ENCODE results near the gene SSNA1.

The SSNA1 gene

GRCh38 chr9:137168904-137169856, 19.3 kb upstream of the SSNA1 start:
- Histone ChIP-seq H3K4me1 (no peaks in the 10 kb centered on the region), H3K36me3 (replicated peaks) (no peaks in the 10 kb centered on the region), H3K27me3 (ENCODE audit: low read depth) (peaks cover 46% of the 10 kb centered on the region), H3K9me3 (no peaks in the 10 kb centered on the region), H3K4me3 (no peak overlapping the region)
- no peak for DNase-seq (ENCODE audit: low spot score in 2 of 2)
- in situ Hi-C loops (cut with MboI; ENCODE audit: low sequenced_read_pairs): no loop called here

DNA sequence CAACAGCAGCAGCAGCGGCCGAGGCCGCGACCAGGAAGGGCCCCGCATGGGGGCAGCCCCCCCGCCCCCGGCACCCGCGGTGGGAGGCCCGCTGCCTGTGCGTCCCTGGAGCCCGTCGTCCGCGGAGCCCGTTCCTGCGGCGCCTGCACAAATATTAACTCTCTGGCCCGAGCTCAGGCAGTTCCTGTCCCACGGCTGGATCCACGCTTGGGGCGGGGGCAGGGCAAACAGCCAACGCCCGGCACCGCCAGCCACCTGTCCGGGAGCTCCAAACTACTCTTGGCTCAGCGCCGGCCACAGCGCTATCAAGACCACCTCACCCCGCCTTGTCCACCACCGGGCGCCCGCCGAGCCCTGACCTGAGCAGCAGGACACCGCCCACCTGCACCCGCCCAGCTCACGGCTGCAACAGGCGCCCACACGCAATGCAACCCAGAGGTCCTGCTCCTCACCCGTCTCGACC, 18.5 kb upstream of the SSNA1 start, which contains the start of gene LRRC26:
Gene LRRC26, minus strand, starts transcription at position 156 of the 463 bp plus-strand sequence. Its CDS starts 108 bp downstream, at position 48.
- Histone ChIP-seq H3K4me3 (no peak within 1 kb of the TSS), H3K4me1 (no peaks in the 10 kb centered on the region), H3K27me3 (ENCODE audit: low read depth) (peaks cover 45% of the 10 kb centered on the region)

DNA sequence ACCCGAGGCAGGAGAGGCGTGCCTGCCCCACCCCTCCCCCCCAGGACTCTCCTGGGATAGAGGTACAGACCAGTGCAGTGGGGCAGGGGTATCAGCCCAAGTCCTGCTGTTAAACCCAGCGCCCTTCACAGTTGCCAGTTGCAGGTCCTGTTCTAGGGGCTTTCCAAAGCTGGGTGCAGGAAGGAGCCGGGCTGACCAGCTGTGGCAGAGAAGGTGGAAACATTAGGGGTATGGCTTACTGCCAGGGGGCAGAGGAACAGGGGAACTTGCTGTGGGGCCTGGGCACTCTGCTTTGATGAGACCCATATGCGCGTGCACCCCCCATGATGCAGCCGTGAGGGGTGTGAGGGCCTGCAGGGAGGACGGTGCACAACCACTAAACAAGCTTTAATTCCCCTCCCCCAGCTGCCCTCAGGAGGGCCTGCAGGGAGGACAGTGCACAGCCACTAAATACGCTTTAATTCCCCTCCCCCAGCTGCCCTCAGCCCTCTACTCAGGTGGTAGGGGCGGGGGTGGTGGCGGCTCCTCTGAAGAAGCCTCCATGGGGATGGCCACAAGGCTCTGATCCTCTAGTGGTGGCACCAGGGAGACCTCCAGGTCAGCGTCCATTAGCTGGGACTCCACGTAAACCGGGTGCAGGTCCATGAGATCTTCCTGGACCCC, 17.9 kb upstream of the SSNA1 start:
- Histone ChIP-seq H3K9me3 (no peaks in the 10 kb centered on the region), H3K36me3 (replicated peaks) (no peaks in the 10 kb centered on the region), H3K4me1 (no peaks in the 10 kb centered on the region), H3K4me3 (no peak overlapping the region), H3K27me3 (ENCODE audit: low read depth) (peaks cover 38% of the 10 kb centered on the region)
- DNase-seq (ENCODE audit: low spot score in 2 of 2): no peak
- in situ Hi-C loops (cut with MboI; ENCODE audit: low sequenced_read_pairs): no loop called here

More for the DNA sequence above, 18.5 kb upstream of the SSNA1 start, which contains the start of gene LRRC26:
- no peak for DNase-seq (ENCODE audit: low spot score in 2 of 2)
- in situ Hi-C loops (cut with MboI; ENCODE audit: low sequenced_read_pairs): no loop called here
- H3K36me3 ChIP-seq (replicated peaks): no peaks in the 10 kb centered on the region
- H3K9me3 ChIP-seq: no peaks in the 10 kb centered on the region

- no peak for DNase-seq (ENCODE audit: low spot score in 2 of 2)
- Histone ChIP-seq H3K4me3 (no peak overlapping the region), H3K9me3 (no peaks in the 10 kb centered on the region), H3K27me3 (ENCODE audit: low read depth) (peaks cover 31% of the 10 kb centered on the region), H3K4me1 (no peaks in the 10 kb centered on the region), H3K36me3 (replicated peaks) (no peaks in the 10 kb centered on the region)
- in situ Hi-C loops (cut with MboI; ENCODE audit: low sequenced_read_pairs): no loop called here
Observed at GRCh38 chr9:137171149-137171900, 17.2 kb upstream of the SSNA1 start.

DNA sequence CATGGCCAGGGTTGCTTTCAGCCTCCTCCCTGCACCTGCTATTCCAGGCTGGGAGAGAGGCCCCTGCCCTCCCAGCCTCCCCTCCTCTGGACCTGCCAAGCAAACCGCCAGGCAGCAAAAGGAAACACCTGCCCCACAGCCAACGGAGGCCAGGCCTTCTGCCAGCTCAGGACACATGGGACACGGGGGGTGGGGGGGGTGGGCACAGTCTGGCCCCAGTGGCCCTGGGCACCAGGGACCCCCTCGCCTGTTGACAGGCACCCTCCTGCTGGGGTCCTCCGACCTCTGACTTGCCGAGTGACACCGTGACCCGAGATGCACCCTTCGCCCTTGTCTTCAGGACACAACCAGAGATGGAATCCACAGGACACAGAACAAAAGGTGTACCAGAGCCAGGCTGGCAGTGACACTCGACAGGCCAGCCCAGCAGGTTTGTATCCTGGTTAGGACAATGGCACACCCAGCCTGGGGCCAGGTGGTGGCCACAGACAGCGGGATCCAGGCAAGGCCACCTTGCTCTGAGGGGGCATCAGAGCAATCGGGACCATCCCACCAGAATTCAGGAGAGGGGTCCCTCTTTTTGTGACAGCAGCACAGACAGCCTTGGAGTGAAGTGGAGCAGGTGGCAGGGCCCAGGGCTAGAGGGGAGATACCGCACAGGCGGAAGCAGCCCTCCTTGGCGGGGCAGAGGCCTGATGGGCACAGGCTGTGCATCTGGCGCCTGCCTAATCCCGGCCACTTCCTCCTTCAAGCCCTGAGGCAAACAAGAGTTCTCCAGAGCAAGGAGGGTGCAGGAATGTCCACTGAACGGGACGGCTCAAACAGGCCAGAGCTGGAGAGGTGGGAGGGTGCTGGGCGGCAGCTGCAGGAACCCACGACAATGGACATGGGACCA, 15.3 kb upstream of the SSNA1 start:
- H3K9me3 ChIP-seq: no peaks in the 10 kb centered on the region
- no peaks in the 10 kb centered on the region for H3K36me3 ChIP-seq (replicated peaks)
- no peak overlapping the region for H3K4me3 ChIP-seq
- peaks cover 15% of the 10 kb centered on the region for H3K27me3 ChIP-seq (ENCODE audit: low read depth)
- no peak for DNase-seq (ENCODE audit: low spot score in 2 of 2)
- no peaks in the 10 kb centered on the region for H3K4me1 ChIP-seq
- in situ Hi-C loops (cut with MboI; ENCODE audit: low sequenced_read_pairs): no loop called here

DNA sequence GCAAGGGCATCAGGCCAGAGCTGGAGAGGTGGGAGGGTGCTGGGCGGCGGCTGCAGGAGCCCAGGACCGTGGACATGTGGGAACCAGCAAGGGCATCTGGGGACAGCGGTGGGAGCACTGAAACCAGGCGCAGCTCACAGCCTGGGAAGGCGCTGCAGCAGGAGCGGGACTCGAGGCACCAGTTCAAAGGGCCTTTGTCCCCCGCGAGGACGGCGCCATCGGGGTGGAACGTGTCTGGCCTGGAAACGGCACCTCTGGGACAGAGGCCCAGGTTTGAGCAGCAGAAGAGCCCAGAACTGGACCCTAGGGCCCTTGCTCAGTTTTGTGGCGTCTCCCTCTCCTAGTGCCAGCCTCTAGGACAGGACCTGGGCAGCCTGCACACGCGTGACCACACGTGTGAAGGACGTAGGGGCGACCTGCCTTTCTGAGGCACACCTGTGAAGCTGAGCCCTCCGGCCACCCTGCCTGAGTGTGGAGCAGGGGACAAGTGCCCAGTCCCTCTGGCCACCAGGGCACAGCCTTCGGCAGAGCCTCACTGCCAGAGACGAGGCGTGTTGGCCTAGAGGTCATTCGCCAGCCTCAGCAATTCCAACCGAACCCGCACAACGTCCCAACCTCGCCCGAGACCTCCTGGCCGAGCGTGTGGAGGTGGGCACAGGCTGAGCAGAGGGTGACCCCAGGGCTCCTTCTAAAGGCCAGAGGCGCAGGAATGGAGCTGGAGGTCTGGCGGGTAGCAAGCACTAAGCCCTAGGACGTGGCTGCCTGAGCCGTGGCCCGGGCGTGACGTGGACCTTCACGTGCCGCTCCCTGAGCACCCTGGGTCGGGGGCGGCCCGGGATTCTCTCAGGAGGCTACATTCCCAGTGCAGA, 14.4 kb upstream of the SSNA1 start:
- no peak overlapping the region for H3K4me3 ChIP-seq
- H3K27me3 ChIP-seq (ENCODE audit: low read depth): peaks cover 8% of the 10 kb centered on the region

GRCh38 chr9:137174722-137175293, 13.7 kb upstream of the SSNA1 start:
- H3K4me3 ChIP-seq: no peak overlapping the region

More for the DNA sequence above, 14.4 kb upstream of the SSNA1 start:
- H3K9me3 ChIP-seq: no peaks in the 10 kb centered on the region
- H3K36me3 ChIP-seq (replicated peaks): no peaks in the 10 kb centered on the region
- DNase-seq (ENCODE audit: low spot score in 2 of 2): no peak
- no peaks in the 10 kb centered on the region for H3K4me1 ChIP-seq
- in situ Hi-C loops (cut with MboI; ENCODE audit: low sequenced_read_pairs): no loop called here

DNA sequence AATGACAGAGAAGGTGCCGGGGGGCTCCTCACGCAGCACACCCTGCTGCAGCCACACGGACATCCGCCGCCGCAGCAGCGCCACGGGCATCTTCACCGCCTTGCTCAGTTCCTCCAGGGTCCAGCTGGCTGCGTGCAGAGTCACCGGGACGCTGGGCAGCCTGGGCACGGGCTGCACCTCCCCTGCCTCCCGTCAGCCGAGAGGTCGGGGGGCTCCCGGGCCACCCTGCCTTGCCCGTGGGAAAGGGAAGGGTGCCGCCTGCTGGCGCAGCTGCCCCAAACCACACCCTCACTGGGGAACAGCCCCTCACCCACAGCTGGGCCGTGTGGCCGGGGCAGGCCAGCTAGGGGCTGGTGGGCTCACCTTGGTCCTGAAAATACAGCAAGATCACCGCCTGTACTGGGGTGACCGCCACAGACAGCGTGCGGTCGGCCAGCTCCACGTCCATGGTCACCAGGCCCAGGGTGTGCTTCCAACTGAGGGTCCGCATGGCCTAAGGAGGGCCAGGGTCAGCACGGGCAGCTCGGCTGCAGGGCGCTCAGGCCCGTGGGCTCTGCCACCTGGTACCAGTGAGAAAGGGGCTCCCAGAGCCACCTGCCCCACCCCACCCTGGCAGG, 13.0 kb upstream of the SSNA1 start:
- Histone ChIP-seq H3K9me3 (no peaks in the 10 kb centered on the region), H3K4me3 (no peak overlapping the region), H3K27me3 (ENCODE audit: low read depth) (no peaks in the 10 kb centered on the region), H3K4me1 (no peaks in the 10 kb centered on the region), H3K36me3 (replicated peaks) (peaks cover 10% of the 10 kb centered on the region)
- DNase-seq (ENCODE audit: low spot score in 2 of 2): no peak
- in situ Hi-C loops (cut with MboI; ENCODE audit: low sequenced_read_pairs): no loop called here

More at GRCh38 chr9:137174722-137175293, 13.7 kb upstream of the SSNA1 start:
- in situ Hi-C loops (cut with MboI; ENCODE audit: low sequenced_read_pairs): no loop called here
- no peaks in the 10 kb centered on the region for H3K9me3 ChIP-seq
- no peaks in the 10 kb centered on the region for H3K4me1 ChIP-seq
- H3K27me3 ChIP-seq (ENCODE audit: low read depth): peaks cover under 1% of the 10 kb centered on the region
- peaks cover 3% of the 10 kb centered on the region; the same call in 1 of the 2 replicates for H3K36me3 ChIP-seq (replicated peaks)
- no peak for DNase-seq (ENCODE audit: low spot score in 2 of 2)

DNA sequence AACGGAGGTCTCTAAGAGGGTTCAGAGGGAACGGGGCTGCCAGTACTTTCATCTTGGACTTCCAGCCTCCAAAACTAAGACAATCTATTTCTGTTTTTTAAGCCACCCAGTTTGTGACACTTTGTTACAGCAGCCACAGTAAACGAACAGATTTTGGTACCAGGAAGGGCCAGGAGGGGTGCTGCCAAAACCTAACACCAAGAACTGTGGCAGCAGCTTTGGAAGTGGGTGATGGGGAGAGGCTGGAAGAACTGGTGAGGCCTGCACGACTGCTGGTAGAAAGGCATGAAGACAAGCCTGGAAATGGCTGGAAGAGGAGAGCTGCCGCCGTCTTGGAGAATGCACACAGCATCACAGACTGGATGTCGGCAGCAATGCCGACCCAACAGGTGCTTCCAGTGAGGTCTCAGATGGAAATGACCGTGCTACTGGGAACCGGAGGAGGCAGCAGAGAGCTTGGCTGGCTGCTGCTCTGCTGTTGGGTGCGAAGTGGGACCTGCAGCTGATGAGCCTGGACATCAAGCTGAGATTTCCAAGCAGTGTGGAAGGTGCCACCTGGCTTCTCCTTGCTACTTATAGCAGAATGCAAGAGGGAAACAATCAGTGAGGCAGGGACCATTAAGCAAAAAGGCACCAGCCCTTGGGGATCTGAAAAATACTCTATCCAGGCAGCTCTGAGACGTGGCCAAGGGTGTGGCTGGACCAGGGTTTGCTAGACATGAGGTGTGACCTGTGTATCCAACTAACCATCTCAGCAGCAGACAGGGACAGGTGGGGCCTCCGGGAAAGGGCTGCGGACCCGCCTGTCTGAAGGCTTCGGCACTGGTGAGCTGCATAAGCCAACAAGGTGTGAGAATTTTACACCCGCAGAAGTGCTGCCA, 11.9 kb upstream of the SSNA1 start:
- no peaks in the 10 kb centered on the region for H3K4me1 ChIP-seq
- H3K4me3 ChIP-seq: no peak overlapping the region
- peaks cover 19% of the 10 kb centered on the region for H3K36me3 ChIP-seq (replicated peaks)
- no peaks in the 10 kb centered on the region for H3K9me3 ChIP-seq
- H3K27me3 ChIP-seq (ENCODE audit: low read depth): no peaks in the 10 kb centered on the region
- peak; percentile 33 to 60 for DNase-seq (ENCODE audit: low spot score in 2 of 2)
- in situ Hi-C loops (cut with MboI; ENCODE audit: low sequenced_read_pairs): no loop called here

- no peak overlapping the region for H3K4me3 ChIP-seq
- no peaks in the 10 kb centered on the region for H3K9me3 ChIP-seq
- H3K27me3 ChIP-seq (ENCODE audit: low read depth): no peaks in the 10 kb centered on the region
- DNase-seq (ENCODE audit: low spot score in 2 of 2): no peak
- H3K4me1 ChIP-seq: no peaks in the 10 kb centered on the region
- in situ Hi-C loops (cut with MboI; ENCODE audit: low sequenced_read_pairs): no loop called here
- peaks cover 32% of the 10 kb centered on the region for H3K36me3 ChIP-seq (replicated peaks)
Observed at GRCh38 chr9:137178201-137178938, 10.1 kb upstream of the SSNA1 start.
